Measurements from ENCODE around the gene RALGDS.

Gene RALGDS

DNA sequence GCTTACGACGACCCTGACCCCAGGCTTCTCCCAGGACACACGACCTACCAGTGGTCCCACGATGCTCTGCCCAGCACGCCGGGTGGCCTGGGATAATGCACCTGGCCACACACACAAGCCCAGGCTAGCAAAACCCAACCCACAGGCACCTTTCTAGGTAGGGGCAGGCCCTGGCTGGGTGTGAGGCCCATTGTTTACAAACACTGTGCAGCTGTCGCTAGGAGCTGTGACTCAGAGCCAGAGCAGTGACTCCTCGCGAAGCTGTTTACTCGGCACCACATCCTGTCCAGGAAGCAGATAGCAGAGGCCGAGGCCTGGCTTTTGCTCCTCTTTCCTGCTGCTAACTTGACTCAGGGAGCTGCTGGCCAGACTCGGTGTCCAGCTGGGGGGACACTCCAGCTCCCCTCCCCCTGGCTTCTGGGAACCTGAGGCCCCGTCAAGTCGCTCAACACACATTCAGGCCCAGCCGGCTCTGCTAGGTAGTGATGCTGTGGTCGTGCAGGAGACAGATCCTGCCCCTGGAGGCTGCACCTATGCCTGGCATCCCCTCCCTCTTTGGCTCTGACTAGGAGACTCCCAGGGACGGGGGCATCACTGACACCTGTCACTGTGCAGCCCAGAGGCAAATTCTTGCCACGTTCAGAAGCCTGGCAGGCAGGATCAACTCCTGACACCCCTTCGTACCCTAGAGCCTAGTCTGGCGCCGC is 12.8 kb upstream of the RALGDS start:
- DNase-seq, result peak; percentile 83

- no peak for DNase-seq
Measured at GRCh38 chr9:133132174-133132573, 11.1 kb upstream of the RALGDS start.

DNA sequence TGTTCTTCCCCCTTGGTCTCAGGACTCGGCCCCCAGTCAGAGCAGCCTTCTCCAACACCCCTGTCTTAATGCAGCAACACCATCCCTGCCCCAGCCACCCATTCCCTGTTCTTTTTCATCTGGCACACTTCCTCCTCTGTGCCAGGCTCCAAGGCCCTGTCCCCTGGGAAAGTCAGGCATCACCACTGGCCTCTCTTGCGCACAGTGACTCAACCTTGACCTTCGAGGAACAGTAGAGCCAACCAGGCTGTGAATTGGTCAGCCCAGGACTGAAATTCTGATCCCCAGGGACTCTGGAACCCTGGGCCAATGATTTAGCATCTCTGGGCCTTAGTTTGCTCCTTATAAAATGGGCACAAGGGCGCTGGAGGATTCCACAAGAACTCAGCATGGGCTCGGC is 10.5 kb upstream of the RALGDS start:
- no peak for DNase-seq

DNA sequence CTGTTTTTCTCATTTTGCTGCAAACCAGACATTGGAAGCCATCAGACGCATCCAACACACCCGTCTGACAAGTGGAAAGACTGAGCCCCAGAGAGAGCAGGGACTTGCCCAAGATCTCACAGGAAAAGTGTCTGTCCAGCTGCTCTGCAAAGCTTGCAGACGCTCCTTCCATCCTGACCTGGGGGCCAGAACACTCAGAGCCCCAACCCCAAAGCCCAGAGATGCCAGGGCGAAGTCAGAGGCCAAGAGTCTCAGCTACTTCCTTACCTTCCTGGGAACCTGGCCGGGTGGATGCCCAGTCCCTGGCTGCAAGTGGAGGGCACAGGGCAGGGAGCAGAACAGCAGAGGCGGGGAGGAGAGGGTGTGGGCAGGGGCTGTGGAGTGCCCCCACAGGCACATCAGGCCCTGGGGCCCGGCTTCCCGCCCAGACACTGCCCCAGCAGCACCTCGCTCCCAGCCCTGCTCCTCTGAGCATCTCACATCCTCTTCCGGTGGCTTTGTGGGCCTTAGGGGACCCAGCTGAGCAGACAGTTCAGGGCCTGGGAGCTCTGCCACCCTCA is 9.7 kb upstream of the RALGDS start:
- DNase-seq, result peak; percentile 63

DNA sequence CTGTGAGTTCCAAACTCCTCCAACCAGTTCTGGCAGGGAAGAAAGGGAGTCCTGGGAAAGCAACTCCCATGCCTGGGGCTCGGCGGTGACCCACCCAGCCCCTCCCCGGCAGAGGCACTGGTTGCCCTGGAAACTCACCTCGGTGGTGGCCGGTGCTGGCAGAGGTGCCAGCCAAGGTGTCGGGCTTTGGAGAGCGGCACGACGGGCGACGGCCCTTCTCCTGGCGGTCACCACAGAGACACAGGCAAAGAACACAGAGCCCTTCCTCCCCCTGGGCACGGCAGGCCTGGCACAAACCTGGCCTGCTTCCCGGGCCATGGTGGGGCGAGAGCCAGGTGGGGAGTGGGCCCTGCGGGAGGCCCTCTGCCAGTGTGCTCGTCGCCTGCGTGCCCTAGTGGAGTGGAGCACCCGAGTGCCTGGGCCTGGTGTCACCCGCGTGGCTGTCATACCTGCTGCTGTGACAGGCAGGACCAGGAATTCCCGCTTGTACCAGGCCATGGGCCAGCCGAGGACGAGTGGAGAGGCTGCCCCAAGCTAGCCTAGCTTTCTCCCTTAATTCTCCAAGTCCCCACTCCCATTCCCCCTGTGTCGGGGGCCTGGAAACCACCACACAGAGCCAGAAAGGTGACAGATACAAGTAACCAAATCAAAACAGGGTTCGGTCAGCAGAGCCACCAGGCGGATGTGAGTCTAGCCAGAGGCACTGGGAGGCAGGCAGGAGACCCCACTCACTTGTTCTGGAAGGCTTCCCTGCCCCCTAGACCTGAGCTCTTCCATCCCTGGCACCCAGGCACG is 8.2 kb upstream of the RALGDS start:
- no peak for DNase-seq

GRCh38 chr9:133128152-133128551 is 7.1 kb upstream of the RALGDS start:
- no peak for DNase-seq

DNA sequence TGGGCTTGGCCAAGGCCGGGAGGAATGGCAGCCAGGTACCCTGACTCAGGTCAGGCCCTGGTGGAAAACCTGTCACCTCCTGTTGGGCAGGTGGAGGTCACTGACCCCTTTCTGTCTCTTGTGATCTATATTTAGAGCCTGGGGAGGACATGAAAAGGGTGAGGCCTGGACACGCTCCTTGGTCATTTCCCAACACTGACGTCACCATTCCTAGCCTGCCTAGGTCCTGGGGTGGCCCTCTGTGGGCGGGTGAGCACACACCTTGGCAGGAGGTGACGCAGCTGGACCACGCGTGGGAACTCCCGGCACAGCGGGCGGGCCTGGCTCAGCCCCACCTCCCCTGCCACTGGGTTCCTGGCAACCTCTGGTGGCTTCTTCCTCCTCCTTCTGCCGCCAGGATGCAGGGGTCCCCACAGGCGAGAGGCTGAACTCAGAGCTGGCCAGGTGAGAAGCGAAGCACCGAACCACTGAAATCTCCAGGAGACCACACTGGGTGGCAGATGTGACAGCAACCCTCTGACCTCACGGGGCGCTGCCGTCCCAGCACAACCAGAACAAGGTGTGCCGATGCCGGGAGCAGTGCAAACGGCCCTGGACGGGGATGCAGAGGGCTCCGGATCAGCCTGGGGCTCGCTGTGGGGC is 6.4 kb upstream of the RALGDS start:
- DNase-seq, result peak; percentile 63

- DNase-seq, result no peak
Measured at GRCh38 chr9:133126697-133127339, 5.8 kb upstream of the RALGDS start.

- DNase-seq, result no peak
Measured at GRCh38 chr9:133125941-133126696, 5.1 kb upstream of the RALGDS start.

DNA sequence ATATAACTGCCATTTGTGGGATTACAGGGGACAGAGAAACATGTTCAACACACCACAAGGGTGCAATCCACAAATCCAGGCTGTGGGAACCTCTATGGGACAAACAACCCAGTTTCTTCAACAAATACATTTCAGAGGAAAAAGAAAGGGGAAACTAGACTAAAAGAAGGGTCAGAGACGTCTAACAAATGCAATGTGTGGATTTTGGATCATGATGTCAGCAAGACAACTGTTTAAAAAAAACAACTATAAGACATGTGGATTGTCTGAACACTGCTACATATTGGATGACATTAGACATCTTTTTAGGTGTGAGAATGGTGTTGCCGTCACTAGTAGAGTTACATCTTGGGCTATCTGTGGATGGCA is 3.9 kb upstream of the RALGDS start:
- DNase-seq, result no peak

DNA sequence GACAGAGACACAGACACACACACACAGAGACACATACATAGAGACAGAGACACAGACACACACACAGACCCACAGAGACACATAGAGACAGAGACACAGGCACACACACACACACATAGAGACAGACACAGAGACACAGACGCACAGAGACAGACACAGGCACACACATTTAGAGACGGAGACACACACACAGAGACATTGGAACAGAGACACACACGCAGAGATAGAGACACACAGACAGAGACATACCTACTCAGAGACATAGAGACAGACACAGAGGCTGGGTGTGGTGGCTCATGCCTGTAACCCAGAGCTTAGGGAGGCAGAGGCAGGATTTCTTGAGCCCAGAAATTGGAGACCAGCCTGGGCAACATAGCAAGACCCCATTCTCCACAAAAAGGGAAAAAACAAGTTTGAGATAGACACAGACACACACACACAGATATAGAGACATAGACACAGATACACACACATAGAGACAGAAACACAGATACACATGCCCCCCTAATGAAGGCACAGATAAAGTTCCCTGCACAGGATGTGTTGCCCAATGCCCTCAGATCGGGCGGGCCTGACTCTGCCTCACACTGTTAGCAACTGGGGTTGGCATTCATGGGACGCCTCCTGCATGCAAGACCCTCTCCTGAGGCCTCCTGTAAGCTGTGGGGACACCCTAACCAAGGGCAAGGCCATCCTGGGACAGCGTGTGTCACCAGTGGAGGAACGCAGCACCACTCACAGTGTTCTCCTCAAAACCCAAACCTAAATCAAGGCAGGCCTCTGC is 3.3 kb upstream of the RALGDS start:
- DNase-seq, result no peak

GRCh38 chr9:133122935-133123611 is 2.0 kb upstream of the RALGDS start:
- no peak for DNase-seq

- DNase-seq, result no peak
Measured at GRCh38 chr9:133122605-133122934, 1.5 kb upstream of the RALGDS start.

- no peak for DNase-seq
Measured at GRCh38 chr9:133121915-133122550, 993 bp upstream of the RALGDS start.

DNA sequence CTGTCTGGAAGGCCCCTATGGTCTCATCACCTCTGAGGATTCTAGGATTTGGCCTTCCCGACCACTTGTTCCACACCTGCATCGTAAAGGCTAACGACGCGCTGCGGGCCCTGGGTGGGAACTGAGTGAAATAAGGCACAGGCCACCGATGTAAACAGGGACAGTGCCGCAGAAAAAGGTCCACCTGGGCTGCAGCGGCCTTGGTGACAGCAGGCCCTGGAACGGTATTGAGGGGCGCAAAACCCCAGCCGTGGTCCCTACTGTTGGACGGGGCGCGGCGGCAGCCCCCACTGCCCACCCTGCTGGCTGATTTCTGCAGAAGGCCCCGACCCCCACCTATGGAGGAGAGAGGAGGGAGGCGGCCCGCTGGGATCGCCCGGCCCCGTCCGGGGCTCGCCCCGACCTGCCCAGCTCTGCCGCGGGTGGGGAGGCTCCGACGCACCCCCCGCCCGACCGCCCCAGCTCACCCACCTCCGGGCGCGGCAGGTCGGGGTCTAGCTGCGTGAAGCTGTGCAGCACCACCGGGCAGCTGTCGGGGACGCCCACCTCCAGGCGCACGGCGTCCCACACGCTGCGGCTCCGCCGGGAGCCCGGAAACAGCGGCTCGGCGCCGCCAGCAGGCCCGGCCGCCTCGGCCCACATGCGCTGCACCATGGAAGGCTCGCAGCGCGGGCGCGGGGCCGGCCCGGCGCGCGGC is 391 bp downstream of the RALGDS start:
- DNase-seq, result no peak

DNA sequence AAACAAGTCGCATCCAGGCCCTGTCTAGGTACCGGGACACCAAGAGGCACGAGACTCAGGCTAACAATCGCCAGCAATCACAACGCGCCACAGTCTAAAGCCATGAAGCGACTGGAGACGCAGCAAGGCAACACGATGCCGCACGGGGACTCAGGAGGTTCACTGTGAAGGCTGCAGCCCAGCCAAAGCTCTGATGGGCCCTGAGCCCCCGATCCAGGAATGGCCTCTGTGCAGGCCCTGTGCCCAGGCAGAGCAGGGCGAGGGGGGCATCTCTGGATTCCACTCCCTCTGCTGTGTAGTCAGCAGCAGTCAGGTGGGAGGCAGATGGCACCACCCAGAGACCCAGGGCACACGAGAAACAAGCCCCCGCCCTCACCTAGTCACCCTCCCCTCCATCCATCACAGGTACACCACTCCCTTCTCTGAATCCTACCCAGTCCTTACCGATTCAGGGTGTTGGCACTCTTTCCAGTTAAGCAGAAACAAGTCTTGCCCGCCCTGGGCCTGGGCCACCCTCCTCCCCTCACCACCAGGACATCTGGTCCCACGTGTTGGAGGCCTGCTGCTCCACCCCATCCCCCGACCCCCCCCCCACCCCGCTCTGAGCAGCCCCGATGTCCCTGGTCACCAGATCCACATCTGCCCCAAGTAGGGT is 1.1 kb downstream of the RALGDS start:
- no peak for DNase-seq

DNA sequence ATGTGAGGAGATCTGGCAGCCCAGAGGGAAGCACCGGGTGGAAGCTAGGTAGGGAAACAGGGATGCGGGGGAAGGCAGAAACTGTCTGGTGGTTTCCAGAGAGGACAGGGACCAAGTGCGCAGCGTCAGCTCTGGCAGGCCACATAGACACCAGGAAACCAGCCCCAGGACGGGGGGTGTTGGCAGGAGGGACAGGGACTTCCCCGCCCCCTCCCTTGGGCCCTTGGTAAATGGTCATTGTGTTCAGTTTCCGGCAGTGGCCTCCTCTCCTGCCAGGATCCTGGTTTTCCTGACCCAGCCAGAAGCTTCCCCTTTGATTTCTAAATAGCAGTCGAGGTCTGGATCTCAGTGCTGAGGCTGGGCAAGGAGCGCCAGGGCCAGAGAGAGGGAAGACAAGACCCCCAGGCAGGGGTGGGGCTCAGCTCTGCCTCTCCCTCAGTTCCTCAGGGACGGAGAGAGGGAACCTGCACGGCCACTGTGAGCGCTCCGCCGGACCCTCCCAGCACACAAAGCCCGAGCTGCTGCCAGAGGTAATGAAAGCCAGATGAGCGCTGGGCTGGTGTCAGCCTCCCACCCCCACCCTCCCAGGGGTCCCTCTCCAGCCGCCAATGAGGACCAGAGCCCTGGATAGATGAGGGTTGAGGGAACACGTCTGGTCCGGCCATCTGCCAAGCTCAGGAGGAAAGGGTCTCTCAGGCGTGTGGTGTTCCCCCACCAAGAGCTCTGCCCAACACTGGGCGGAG is 1.8 kb downstream of the RALGDS start:
- no peak for DNase-seq

GRCh38 chr9:133118568-133118967 is 2.5 kb downstream of the RALGDS start:
- no peak for DNase-seq

- DNase-seq, result no peak
Measured at GRCh38 chr9:133118179-133118520, 2.9 kb downstream of the RALGDS start.

All from activated T-cell treated with anti-CD3 and anti-CD28 coated beads, Interleukin-2, amount 50 U/mL, for 1 hour (primary cell).